IMR-90 (cell line): ENCODE results near the gene TCF12. TPM values are rescaled to one million over a fixed set of nuclear protein-coding genes. Genes with fewer than 3 reads are reported as not detected.

Experiments used
- ATAC-seq: fragments of 200-7000 bp; cut with Tn5 transposase; 2 replicates; pipeline ENCODE4 v1.9.1; 2020; ENCODE audit warnings: low read depth, mild to moderate bottlenecking, moderate library complexity
- BruUV-seq: library from RNA; stranded (reverse); fragments of 400-500 nt; replicated peaks from 2 replicates; lab custom pipeline; 2021; lab: Mats Ljungman, UMichigan
- CTCF ChIA-PET: fragments of 300-600 bp; formaldehyde crosslinking; extraction: SDS; loops from one replicate; lab custom pipeline; 2021; ENCODE audit warnings: antibody characterized with exemption; lab: Yijun Ruan, JAX
- POLR2A ChIA-PET: fragments of 300-600 bp; sonication (Branson Sonifier 250); formaldehyde crosslinking; loops from one replicate; lab custom pipeline; 2022; ENCODE audit warnings: antibody characterized with exemption; ENCODE audit not compliant: unreplicated experiment; lab: Charles Lee
- DNase-seq: peaks from one replicate; pipeline ENCODE4 v3.0.0; 2013
- H2AFZ ChIP-seq: replicated peaks from 2 replicates; pipeline ENCODE3; 2013; ENCODE audit warnings: low read length, mild to moderate bottlenecking; ENCODE audit not compliant: poor library complexity
- H2AK5ac ChIP-seq: 2 replicates; pipeline ENCODE4 v1.6.1; 2013; ENCODE audit warnings: low read depth, low read length, inconsistent platforms
- H2AK9ac ChIP-seq: replicated peaks from 2 replicates; pipeline ENCODE3; 2013; ENCODE audit warnings: mild to moderate bottlenecking, low read depth, low read length, moderate library complexity; ENCODE audit not compliant: poor library complexity
- H2BK120ac ChIP-seq: 2 replicates; pipeline ENCODE4 v1.6.1; 2013; ENCODE audit warnings: low read depth, low read length, inconsistent platforms
- H2BK15ac ChIP-seq: 3 replicates; pipeline ENCODE4 v1.6.1; 2013; ENCODE audit warnings: low read depth, low read length, inconsistent platforms
- H2BK20ac ChIP-seq: 2 replicates; pipeline ENCODE4 v1.6.1; 2013; ENCODE audit warnings: low read depth, mild to moderate bottlenecking, inconsistent platforms, low read length, moderate library complexity
- H2BK5ac ChIP-seq: 2 replicates; pipeline ENCODE4 v1.6.1; 2013; ENCODE audit warnings: mild to moderate bottlenecking, low read depth, low read length, inconsistent platforms; ENCODE audit not compliant: poor library complexity, severe bottlenecking
- H3K14ac ChIP-seq: replicated peaks from 2 replicates; pipeline ENCODE4 v1.6.1; 2013; ENCODE audit warnings: low read depth, low read length, inconsistent platforms
- H3K18ac ChIP-seq: 2 replicates; pipeline ENCODE4 v1.6.1; 2013; ENCODE audit warnings: low read depth, low read length, control low read depth
- H3K23ac ChIP-seq: 2 replicates; pipeline ENCODE4 v1.6.1; 2013; ENCODE audit warnings: low read depth, low read length, inconsistent platforms
- H3K27ac ChIP-seq: 2 replicates; pipeline ENCODE4 v1.5.1; 2013; ENCODE audit warnings: mild to moderate bottlenecking, control low read depth, low read length; ENCODE audit not compliant: insufficient read depth
- H3K27me3 ChIP-seq: 2 replicates; pipeline ENCODE4 v1.6.1; 2013; ENCODE audit warnings: low read length; ENCODE audit not compliant: control insufficient read depth, insufficient read depth
- H3K36me3 ChIP-seq: 2 replicates; pipeline ENCODE4 v1.6.1; 2013; ENCODE audit warnings: low read length, mixed read lengths; ENCODE audit not compliant: control insufficient read depth, insufficient read depth
- H3K4ac ChIP-seq: 2 replicates; pipeline ENCODE4 v1.6.1; 2013; ENCODE audit warnings: low read depth, low read length, inconsistent platforms
- H3K4me1 ChIP-seq: 2 replicates; pipeline ENCODE4 v1.6.1; 2013; ENCODE audit warnings: low read length, mixed read lengths; ENCODE audit not compliant: control insufficient read depth, insufficient read depth
- H3K4me2 ChIP-seq: 2 replicates; pipeline ENCODE4 v1.6.1; 2013; ENCODE audit warnings: low read depth, mild to moderate bottlenecking, control low read depth, low read length, moderate library complexity
- H3K4me3 ChIP-seq: 2 replicates; pipeline ENCODE4 v1.5.1; 2013; ENCODE audit warnings: low read depth, mild to moderate bottlenecking, control low read depth, low read length, moderate library complexity; ENCODE audit not compliant: insufficient read depth
- H3K56ac ChIP-seq: 2 replicates; pipeline ENCODE4 v1.6.1; 2013; ENCODE audit warnings: low read length, inconsistent platforms; ENCODE audit not compliant: insufficient read depth; ENCODE audit errors: extremely low read depth
- H3K79me1 ChIP-seq, 2 experiments: 2 replicates each; pipeline ENCODE4 v1.6.1; 2013; ENCODE audit warnings: low read length in 2 of 2, inconsistent platforms in 1 of 2, low read depth in 1 of 2
- H3K9ac ChIP-seq: 2 replicates; pipeline ENCODE4 v1.6.1; 2013; ENCODE audit warnings: low read depth, low read length, control low read depth
- H3K9me1 ChIP-seq: 2 replicates; pipeline ENCODE4 v1.6.1; 2013; ENCODE audit warnings: low read length, inconsistent platforms; ENCODE audit not compliant: insufficient read depth
- H3K9me3 ChIP-seq: 2 replicates; pipeline ENCODE4 v1.6.1; 2013; ENCODE audit warnings: low read length; ENCODE audit not compliant: control insufficient read depth, insufficient read depth
- H4K20me1 ChIP-seq: 2 replicates; pipeline ENCODE4 v1.6.1; 2013; ENCODE audit warnings: low read length, inconsistent platforms; ENCODE audit not compliant: insufficient read depth
- H4K5ac ChIP-seq: 2 replicates; pipeline ENCODE4 v1.6.1; 2013; ENCODE audit warnings: mild to moderate bottlenecking, low read depth, low read length, control low read depth
- H4K8ac ChIP-seq, 2 experiments: 2 replicates each; pipeline ENCODE4 v1.6.1; 2013; ENCODE audit warnings: low read depth in 2 of 2, low read length in 2 of 2, control low read depth in 1 of 2, inconsistent platforms in 1 of 2
- H4K91ac ChIP-seq: 2 replicates; pipeline ENCODE4 v1.6.1; 2013; ENCODE audit warnings: low read depth, low read length, inconsistent platforms; ENCODE audit not compliant: insufficient read depth
- WGBS, 2 experiments: methylation state at CpG; one replicate each; pipeline versions ENCODE4 v1.1.5 to v1.1.7; 2013; ENCODE audit warnings: missing lambda C conversion rate in 2 of 2; ENCODE audit not compliant: insufficient read length in 1 of 2; ENCODE audit errors: extremely low coverage in 2 of 2; 5-methylcytosine and 5-hydroxymethylcytosine counted together
- dilution Hi-C: fragments of 300-500 bp; cut with HindIII; formaldehyde crosslinking; loops from one replicate; pipeline ENCODE4 v1.14.3; 2018; ENCODE audit warnings: low sequenced_read_pairs; ENCODE audit not compliant: unreplicated experiment
- in situ Hi-C: fragments of 300-500 bp; cut with MboI; formaldehyde crosslinking; loops from 3 replicates; pipeline ENCODE4 v1.14.3; 2019; ENCODE audit warnings: low sequenced_read_pairs, inconsistent platforms, mixed read lengths
- intact Hi-C: fragments of 100-400 bp; cut with micrococcal nuclease; formaldehyde crosslinking; loops from 2 replicates; pipeline ENCODE4 v1.10.0; 2022
- polyA plus RNA-seq, 3 experiments: library from polyadenylated mRNA; depleted of rRNA; stranded (reverse); fragments of >200 nt; gene quantifications; 2 replicates each; pipeline ENCODE4 v1.2.3, GENCODE V29; 2012; ENCODE audit warnings: low replicate concordance in 1 of 3
- total RNA-seq: library from RNA; depleted of rRNA; stranded (reverse); fragments of >200 nt; gene quantifications from 2 replicates; pipeline ENCODE4 v1.2.3, GENCODE V29; 2012
- TF ChIP-seq, protein P1 (sequence below): fragments of 150-350 bp; IDR thresholded peaks from 2 replicates; pipeline ENCODE4 v1.6.1; 2016; ENCODE audit warnings: low read depth, mild to moderate bottlenecking, low read length, moderate library complexity, borderline replicate concordance

Gene TCF12
- total and polyA plus RNA-seq, 2 of the 4 experiments (the other 2 are of a cell fraction) = 79.4 to 160 TPM

- no peak overlapping the region for H3K18ac ChIP-seq
- H3K9me1 ChIP-seq = peaks cover 6% of the 10 kb centered on the region; the same call in 1 of the 2 replicates
- no peak overlapping the region for H2BK20ac ChIP-seq
- H3K9me3 ChIP-seq = no peaks in the 10 kb centered on the region
- H2AK5ac ChIP-seq = no peak overlapping the region
- in situ Hi-C loops = no loop called here
- dilution Hi-C loops = no loop called here
- no peak overlapping the region for H3K27ac ChIP-seq
- POLR2A ChIA-PET = no interaction called here
- no peak overlapping the region for H4K91ac ChIP-seq
- peaks cover 10% of the 10 kb centered on the region for H3K4me1 ChIP-seq
- no peak overlapping the region for H3K56ac ChIP-seq
- H2BK120ac ChIP-seq = no peak overlapping the region
- BruUV-seq = no TSS peak
- no peak overlapping the region for H2AK9ac ChIP-seq
- DNase-seq = no peak
- H4K5ac ChIP-seq = no peak overlapping the region
- no peak overlapping the region for H3K4me3 ChIP-seq
- H3K14ac ChIP-seq = no peak overlapping the region; the same call in 1 of the 2 replicates
- CTCF ChIA-PET = interaction anchor here (0.6 to 1.5 kb wide), 4 partner anchors 216 to 1456 kb away, joined by 3 to 5 read pairs (median 4); no protein-coding TSS in a partner anchor
- ATAC-seq = no peak
- no peak overlapping the region for H3K9ac ChIP-seq
- peaks cover 57% of the 10 kb centered on the region; the same call in 1 of the 2 replicates for H4K20me1 ChIP-seq
- H3K27me3 ChIP-seq = no peaks in the 10 kb centered on the region
- H2BK15ac ChIP-seq = no peak overlapping the region
- H2AFZ ChIP-seq = no peak overlapping the region
- H3K4me2 ChIP-seq = no peak overlapping the region
- H3K4ac ChIP-seq = peak overlapping the region; percentile 19; the same call in 1 of the 2 replicates
- TF ChIP-seq, protein P1, sequence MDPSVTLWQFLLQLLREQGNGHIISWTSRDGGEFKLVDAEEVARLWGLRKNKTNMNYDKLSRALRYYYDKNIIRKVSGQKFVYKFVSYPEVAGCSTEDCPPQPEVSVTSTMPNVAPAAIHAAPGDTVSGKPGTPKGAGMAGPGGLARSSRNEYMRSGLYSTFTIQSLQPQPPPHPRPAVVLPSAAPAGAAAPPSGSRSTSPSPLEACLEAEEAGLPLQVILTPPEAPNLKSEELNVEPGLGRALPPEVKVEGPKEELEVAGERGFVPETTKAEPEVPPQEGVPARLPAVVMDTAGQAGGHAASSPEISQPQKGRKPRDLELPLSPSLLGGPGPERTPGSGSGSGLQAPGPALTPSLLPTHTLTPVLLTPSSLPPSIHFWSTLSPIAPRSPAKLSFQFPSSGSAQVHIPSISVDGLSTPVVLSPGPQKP = no peak
- no peak overlapping the region for H4K8ac ChIP-seq
- intact Hi-C loops = loop anchor here (10.0 kb wide), 1 partner anchor 375 kb away; no protein-coding TSS in a partner anchor
- H3K79me1 ChIP-seq = peaks cover 25 to 67% of the 10 kb centered on the region in 2 experiments
- H3K36me3 ChIP-seq = peaks cover 7% of the 10 kb centered on the region
- H3K23ac ChIP-seq = no peak overlapping the region; the same call in 1 of the 2 replicates
- H2BK5ac ChIP-seq = no peak overlapping the region
- no CpG with 5 or more reads among the region's 3 CpGs for WGBS, 2 experiments
Observed at GRCh38 chr15:56929933-56930332, 11.5 kb downstream of the TCF12 start.
